Measurements from ENCODE around the gene BSND. TPM values are rescaled to one million over a fixed set of nuclear protein-coding genes. Genes with fewer than 3 reads are reported as not detected.

BSND gene
- total RNA-seq, 1 donor from 2014 or later, result not detected

DNA sequence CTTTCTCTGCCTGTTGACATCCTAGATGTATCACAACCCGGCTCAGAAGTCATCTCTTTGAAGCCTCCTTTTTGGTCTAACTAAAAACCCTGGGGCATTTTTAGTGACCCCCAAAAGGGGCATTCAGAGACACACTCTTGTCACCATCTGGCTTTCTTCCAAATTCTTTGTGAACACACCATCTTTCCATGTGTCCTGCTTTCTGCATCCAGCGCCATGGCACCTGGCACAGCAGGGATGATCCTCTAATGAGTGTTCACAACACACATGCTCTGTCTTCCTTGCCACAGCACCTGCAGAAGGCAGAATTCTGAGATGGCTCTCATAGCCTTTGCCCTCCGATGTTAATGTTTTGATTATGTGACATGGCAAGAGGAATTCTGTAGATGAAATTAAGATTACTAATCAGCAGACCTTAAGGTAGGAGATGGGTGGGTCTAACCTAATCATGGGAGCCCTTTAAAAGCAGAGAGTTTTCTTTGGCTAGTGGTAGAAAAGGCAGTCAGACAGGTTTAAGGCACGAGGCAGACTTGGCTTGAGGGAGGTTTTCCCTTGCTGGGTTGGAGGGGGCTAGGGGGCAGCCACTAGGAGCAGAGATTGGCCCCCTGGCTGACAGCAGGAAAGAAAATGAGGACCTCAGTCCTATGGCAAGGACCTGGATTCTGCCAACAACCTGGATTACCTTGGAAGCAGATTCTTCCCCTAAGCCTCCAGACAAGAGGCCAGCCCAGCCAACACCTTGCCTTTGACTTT, 23.2 kb upstream of the BSND start:
- Mint-ChIP-seq H3K36me3 (ENCODE audit: low read depth, unreplicated experiment) (peaks cover 3% of the 10 kb centered on the region), H3K27me3 (ENCODE audit: unreplicated experiment) (peaks cover 8% of the 10 kb centered on the region), H3K4me1 (ENCODE audit: unreplicated experiment) (no peaks in the 10 kb centered on the region), H3K27ac (ENCODE audit: unreplicated experiment) (no peak overlapping the region), H3K4me3 (ENCODE audit: unreplicated experiment) (no peak overlapping the region), H3K9me3 (ENCODE audit: unreplicated experiment) (no peaks in the 10 kb centered on the region)
- DNase-seq (ENCODE audit: low spot score), result no peak
- TF ChIP-seq, protein P1, sequence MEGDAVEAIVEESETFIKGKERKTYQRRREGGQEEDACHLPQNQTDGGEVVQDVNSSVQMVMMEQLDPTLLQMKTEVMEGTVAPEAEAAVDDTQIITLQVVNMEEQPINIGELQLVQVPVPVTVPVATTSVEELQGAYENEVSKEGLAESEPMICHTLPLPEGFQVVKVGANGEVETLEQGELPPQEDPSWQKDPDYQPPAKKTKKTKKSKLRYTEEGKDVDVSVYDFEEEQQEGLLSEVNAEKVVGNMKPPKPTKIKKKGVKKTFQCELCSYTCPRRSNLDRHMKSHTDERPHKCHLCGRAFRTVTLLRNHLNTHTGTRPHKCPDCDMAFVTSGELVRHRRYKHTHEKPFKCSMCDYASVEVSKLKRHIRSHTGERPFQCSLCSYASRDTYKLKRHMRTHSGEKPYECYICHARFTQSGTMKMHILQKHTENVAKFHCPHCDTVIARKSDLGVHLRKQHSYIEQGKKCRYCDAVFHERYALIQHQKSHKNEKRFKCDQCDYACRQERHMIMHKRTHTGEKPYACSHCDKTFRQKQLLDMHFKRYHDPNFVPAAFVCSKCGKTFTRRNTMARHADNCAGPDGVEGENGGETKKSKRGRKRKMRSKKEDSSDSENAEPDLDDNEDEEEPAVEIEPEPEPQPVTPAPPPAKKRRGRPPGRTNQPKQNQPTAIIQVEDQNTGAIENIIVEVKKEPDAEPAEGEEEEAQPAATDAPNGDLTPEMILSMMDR (IDR thresholded peaks at IDR 0.05; ENCODE audit: unreplicated experiment), result no peak

DNA sequence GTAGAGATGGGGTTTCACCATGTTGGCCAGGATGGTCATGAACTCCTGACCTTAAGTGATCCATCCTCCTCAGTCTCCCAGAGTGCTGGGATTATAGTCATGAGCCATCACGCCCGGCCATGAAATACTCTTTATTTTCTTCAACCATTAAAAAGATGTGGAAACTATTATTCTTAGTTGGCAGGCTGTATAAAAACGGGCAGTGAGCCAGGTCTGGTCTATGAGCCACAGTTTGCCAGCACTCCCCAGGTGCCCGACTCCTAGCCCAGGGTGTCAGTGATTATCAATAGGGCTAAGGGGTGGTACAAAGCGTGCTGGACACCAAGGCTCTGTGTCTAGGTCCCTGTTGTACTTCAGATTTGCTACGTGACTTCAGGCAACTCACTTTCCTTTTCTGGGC, 22.0 kb upstream of the BSND start:
- peaks cover 3% of the 10 kb centered on the region for H3K4me1 Mint-ChIP-seq (ENCODE audit: unreplicated experiment)
- H3K4me3 Mint-ChIP-seq (ENCODE audit: unreplicated experiment), result no peak overlapping the region
- no peak for DNase-seq (ENCODE audit: low spot score)
- H3K27me3 Mint-ChIP-seq (ENCODE audit: unreplicated experiment), result peaks cover 12% of the 10 kb centered on the region
- H3K9me3 Mint-ChIP-seq (ENCODE audit: unreplicated experiment), result no peaks in the 10 kb centered on the region
- TF ChIP-seq, protein P1 (IDR thresholded peaks at IDR 0.05; ENCODE audit: unreplicated experiment), result no peak
- no peak overlapping the region for H3K27ac Mint-ChIP-seq (ENCODE audit: unreplicated experiment)
- H3K36me3 Mint-ChIP-seq (ENCODE audit: low read depth, unreplicated experiment), result peaks cover 3% of the 10 kb centered on the region

- H3K9me3 Mint-ChIP-seq (ENCODE audit: unreplicated experiment), result no peaks in the 10 kb centered on the region
- peaks cover 3% of the 10 kb centered on the region for H3K4me1 Mint-ChIP-seq (ENCODE audit: unreplicated experiment)
- H3K27me3 Mint-ChIP-seq (ENCODE audit: unreplicated experiment), result peaks cover 14% of the 10 kb centered on the region
- TF ChIP-seq, protein P1 (IDR thresholded peaks at IDR 0.05; ENCODE audit: unreplicated experiment), result no peak
- no peak for DNase-seq (ENCODE audit: low spot score)
- no peak overlapping the region for H3K4me3 Mint-ChIP-seq (ENCODE audit: unreplicated experiment)
- peaks cover 3% of the 10 kb centered on the region for H3K36me3 Mint-ChIP-seq (ENCODE audit: low read depth, unreplicated experiment)
- H3K27ac Mint-ChIP-seq (ENCODE audit: unreplicated experiment), result no peak overlapping the region
Measured at GRCh38 chr1:54977533-54978297, 21.0 kb upstream of the BSND start.

DNA sequence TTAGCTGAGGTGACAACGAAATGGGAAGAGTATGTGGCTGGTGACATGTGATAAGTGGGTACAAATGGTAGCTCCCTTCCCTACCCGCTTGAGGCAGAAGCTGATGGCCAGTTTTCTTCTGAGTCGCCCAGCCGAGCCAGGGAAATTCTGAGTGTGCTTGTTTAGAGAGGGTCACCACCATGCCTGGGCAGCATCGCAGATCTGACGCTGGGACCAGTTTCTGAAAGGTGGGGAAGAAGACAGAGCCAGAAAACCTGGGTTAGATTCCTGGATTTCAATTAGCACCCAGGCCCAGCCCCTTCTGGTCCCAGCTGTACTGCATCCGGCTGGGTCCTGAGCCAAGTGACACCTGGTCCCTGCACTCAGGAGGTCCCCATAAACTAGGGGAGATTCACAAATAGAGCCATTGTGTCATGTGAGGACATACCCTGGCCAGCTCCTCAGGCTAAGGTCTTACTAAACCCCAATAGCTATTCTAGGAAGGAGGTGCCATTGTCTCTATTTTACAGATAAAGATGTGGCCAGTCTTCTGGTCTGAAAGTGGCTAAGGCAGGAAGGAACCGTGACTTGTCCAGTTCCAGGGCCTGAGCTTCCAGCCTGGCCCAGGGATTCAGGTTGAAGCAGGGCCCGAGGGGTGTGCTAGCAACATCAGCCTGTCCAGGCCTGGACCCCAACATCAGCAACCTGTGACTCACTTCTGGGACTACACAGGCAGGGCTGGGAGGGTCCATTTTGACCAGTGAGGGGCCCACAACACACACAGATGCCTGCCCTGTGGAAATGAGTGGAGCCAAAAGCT, 20.0 kb upstream of the BSND start:
- TF ChIP-seq, protein P1 (IDR thresholded peaks at IDR 0.05; ENCODE audit: unreplicated experiment), result no peak
- Mint-ChIP-seq H3K36me3 (ENCODE audit: low read depth, unreplicated experiment) (peaks cover 3% of the 10 kb centered on the region), H3K27me3 (ENCODE audit: unreplicated experiment) (peaks cover 16% of the 10 kb centered on the region)

More for the DNA sequence above, 20.0 kb upstream of the BSND start:
- H3K4me1 Mint-ChIP-seq (ENCODE audit: unreplicated experiment), result peaks cover 3% of the 10 kb centered on the region
- no peak for DNase-seq (ENCODE audit: low spot score)
- H3K4me3 Mint-ChIP-seq (ENCODE audit: unreplicated experiment), result no peak overlapping the region
- no peaks in the 10 kb centered on the region for H3K9me3 Mint-ChIP-seq (ENCODE audit: unreplicated experiment)
- H3K27ac Mint-ChIP-seq (ENCODE audit: unreplicated experiment), result no peak overlapping the region
